HG03442 (cell line): Measurements from ENCODE around the gene ACKR1.

Source experiments
- ATAC-seq: cut with Tn5 transposase; IDR thresholded peaks from one replicate; pipeline ENCODE4 v1.9.1; 2021; ENCODE audit warnings: mild to moderate bottlenecking, moderate library complexity; ENCODE audit not compliant: unreplicated experiment

ACKR1 gene

GRCh38 chr1:159187033-159187432 is 17.6 kb upstream of the ACKR1 start:
- no peak for ATAC-seq

DNA sequence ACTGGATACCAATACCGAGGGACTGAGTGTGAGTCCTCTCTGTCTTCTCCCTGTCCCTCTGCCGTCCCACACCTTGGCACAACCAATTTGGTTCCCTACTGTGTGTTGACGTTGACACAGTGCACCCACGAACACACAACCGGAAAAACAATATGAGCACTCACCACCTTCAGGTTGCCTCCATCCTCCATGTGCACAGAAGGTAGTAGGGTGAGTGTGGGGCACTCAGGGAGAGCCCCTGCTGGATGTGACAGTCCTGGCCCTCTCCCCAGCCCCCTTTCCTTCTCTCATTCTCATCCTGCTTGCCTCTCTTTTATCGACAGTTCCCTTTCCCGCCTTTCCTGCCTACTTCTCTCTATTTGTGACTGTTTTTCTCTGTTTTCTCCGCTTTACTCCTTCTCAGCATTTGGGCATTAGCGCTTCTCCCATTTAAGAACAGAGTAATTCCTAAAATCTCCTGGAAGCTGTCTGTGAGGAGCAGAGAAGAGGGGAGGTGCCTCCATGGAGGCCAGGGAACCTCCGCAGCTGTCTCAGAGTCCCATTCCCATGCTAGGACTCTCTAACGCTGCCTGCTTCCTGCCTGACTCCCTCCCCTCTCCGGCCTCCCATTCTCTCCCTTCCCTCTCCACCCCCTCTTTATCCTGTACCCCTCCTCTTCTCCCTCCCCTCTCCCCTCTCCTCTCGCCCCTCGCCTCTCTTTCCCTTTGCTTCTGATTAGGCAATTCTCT is 16.9 kb upstream of the ACKR1 start:
- no peak for ATAC-seq

DNA sequence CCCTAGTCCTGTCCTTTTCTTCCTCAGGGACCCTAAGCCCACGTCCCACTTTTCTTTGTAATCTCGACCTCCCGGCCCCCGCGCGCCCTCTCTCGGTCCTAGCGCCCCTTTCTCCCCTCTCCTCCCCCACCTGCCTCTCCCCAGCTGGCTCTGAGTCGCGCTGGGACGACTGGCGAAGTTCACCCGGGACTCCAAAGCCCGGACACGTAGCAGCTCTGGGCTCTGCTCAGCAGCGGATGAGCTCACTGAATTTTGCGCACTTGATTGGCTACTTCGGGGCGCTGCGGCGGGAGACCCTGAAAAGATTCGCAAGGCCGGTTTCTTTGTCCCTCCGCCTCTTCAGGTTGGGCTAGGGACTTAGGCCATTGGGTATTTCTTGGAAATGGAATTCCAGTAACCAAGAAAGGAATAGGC is 16.3 kb upstream of the ACKR1 start:
- ATAC-seq = peak; percentile 98

- ATAC-seq = no peak
These were observed 14.2 kb upstream of the ACKR1 start for GRCh38 chr1:159190441-159190840.

DNA sequence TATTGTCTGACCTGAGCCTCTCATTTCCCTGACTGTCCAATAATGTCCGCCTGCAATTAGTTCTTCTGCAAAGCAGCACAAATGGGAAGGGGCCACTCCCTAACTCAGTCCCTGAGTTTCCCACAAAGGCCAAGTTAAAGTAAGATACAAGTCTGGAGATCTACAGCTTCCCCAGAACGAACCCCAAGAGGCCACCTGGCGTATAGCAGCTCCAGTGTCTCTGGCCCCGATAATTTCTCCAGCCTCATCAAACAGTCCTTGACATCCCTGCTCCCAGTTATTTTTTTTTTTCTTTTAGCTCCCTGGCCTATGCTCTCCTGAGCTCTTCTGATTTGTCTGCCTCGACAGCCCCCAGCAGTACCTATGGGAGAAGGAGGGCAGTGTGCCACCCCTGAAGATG is 8.1 kb upstream of the ACKR1 start:
- ATAC-seq = no peak

GRCh38 chr1:159197561-159198557 is 6.8 kb upstream of the ACKR1 start:
- peak; percentile 87 for ATAC-seq

GRCh38 chr1:159199901-159200300 is 4.8 kb upstream of the ACKR1 start:
- ATAC-seq = no peak

GRCh38 chr1:159200769-159201168 is 3.9 kb upstream of the ACKR1 start:
- no peak for ATAC-seq

DNA sequence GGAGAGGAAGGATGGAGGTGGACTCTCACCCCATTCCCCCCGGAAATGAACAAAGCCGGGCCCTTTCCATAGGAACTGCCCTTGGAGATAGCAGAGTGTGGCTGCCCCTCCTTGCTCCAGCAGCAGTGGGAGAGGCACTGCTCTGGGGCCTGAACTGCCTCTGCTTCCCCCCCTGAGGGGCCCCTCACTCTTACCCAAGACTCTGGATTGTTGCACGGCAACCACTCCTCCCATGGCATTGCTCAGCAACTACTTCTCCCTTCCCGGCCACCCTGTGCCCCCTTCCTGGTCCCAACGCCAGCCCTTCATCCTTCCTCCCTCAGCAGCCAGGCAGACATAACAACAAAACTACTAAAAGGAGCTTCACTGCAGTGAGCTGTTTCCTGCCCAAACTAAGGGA is 3.0 kb upstream of the ACKR1 start:
- ATAC-seq = no peak

- no peak for ATAC-seq
These were observed 1.1 kb upstream of the ACKR1 start for GRCh38 chr1:159203610-159204009.

- ATAC-seq = no peak
These were observed 550 bp downstream of the ACKR1 start for GRCh38 chr1:159205225-159205624.

DNA sequence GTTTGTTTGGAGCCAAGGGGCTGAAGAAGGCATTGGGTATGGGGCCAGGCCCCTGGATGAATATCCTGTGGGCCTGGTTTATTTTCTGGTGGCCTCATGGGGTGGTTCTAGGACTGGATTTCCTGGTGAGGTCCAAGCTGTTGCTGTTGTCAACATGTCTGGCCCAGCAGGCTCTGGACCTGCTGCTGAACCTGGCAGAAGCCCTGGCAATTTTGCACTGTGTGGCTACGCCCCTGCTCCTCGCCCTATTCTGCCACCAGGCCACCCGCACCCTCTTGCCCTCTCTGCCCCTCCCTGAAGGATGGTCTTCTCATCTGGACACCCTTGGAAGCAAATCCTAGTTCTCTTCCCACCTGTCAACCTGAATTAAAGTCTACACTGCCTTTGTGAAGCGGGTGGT is 1.4 kb downstream of the ACKR1 start:
- no peak for ATAC-seq

DNA sequence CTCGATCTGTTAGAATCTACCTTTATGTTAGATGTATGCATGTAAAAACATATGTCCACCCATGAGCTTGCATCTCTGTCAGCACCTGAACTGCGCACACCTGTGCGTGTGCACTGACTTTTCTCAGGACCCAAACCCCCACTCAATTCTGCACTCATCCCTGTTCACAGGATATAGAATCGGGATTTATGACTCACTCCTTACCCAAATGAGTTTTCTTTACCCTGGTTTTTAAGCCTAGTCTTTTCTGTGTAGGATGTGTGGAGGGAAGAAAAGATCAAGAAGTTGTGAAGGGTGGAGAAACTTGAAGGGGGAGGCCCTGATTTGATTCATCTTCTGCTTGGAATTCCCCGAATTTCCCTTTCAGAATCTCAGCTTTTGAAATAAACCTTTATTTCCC is 2.4 kb downstream of the ACKR1 start:
- no peak for ATAC-seq

DNA sequence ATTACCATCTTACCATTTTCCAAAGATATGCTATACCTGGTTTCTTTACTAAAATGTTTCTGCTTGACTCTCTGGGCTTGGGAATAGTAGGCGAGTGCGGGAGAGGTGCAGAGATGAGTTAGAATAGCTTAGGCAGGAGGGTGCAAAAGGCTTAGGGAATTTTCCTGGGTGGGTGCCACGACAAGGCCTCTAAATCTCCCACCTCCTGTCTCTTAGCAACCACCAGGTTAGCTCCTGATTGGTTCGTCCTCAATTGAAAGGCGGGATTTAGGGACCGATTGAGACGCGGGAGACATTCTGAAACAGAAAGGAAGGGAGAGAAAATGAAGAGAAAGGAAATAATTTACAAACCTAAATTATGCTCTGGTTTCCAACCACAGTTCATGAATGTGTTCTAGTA is 3.1 kb downstream of the ACKR1 start:
- no peak for ATAC-seq

DNA sequence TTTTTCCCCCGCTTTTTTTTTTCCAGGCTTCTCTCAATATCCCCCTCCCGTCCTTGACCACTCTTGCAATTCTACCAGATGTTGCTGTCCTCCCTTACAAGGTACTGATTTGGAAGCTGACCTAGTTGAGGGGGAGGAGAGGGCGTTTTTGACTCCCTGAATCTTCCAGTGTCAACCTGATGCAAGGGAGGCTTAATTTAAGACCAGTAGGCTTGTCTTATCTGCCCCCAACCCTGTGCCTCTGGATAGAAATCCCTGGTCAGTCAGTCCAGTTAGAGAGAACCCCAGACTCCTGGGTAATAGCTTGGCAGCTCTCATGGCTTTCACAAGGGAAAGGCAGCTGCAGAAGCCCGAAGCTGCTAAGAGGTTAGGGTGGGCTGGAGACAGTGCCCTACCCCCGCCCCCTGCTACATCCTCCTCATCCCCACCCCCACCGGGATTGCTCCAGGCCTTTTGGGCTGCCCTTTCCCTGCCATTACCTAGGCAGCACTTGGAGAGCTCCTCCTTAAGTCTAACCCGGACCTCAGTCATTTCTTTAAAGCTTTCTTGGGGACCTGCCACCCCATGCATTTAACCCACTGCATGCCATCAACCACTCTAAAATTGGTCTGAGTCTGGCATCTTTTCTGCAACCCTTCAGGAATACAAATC is 3.6 kb downstream of the ACKR1 start:
- no peak for ATAC-seq

GRCh38 chr1:159209061-159209460 is 4.4 kb downstream of the ACKR1 start:
- ATAC-seq = no peak

- ATAC-seq = no peak
These were observed 6.9 kb downstream of the ACKR1 start for GRCh38 chr1:159211331-159212136.

GRCh38 chr1:159212596-159212995 is 7.9 kb downstream of the ACKR1 start:
- ATAC-seq = no peak

DNA sequence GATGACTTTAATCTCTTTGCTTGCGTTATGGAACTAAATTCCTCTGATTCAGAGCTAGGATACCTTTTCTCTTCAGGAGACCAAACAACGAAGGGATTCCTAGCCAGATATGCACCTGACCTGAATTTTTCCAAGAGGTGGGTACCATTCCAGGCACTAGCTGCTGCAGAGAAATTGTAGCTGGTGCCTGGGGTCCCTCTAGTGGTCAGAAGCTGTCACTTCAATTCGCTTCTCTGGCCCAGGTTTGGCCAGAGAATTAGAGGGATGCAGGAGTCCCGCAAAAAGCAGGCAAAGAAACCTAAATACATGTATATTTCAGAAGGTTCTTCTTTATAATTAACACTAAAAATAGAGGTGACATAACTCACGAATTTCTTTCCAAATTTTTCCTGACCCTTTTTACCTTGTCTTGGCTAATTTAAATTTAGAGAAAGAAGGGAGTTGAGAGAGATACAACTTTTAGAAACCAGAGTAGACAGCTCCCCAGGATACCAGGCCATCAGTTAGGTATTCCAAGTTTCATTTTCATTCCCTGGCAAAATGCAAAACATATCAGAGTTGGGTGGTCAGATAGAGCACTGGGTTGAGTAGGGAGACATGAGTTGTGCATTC is 9.6 kb downstream of the ACKR1 start:
- ATAC-seq = peak; percentile 67
